HG03103 (cell line): Measurements from ENCODE around the gene PFDN4.
"Not testable (repeated sequence)": the region's sequence is repeated elsewhere in the genome, so short reads cannot be mapped to it uniquely, and the experiment has no call there.

Experiments
- ATAC-seq: cut with Tn5 transposase; IDR thresholded peaks from one replicate; pipeline ENCODE4 v1.9.1; 2021; ENCODE audit warnings: low read depth; ENCODE audit not compliant: unreplicated experiment

PFDN4 gene

GRCh38 chr20:54221996-54222890 is 14.4 kb downstream of the PFDN4 start:
- no peak for ATAC-seq

GRCh38 chr20:54223285-54223684 is 15.4 kb downstream of the PFDN4 start:
- no peak for ATAC-seq

- no peak for ATAC-seq
Measured at GRCh38 chr20:54223751-54224150, 15.9 kb downstream of the PFDN4 start.

GRCh38 chr20:54224642-54225041 is 16.8 kb downstream of the PFDN4 start:
- ATAC-seq: not testable (repeated sequence)

GRCh38 chr20:54227241-54227640 is 19.4 kb downstream of the PFDN4 start:
- ATAC-seq: peak; percentile 77

- ATAC-seq: no peak
Measured at GRCh38 chr20:54227751-54228150, 19.9 kb downstream of the PFDN4 start.

GRCh38 chr20:54228841-54229240 is 21.0 kb downstream of the PFDN4 start:
- no peak for ATAC-seq

GRCh38 chr20:54229566-54230160 is 21.8 kb downstream of the PFDN4 start:
- ATAC-seq: no peak

- ATAC-seq: no peak
Measured at GRCh38 chr20:54231036-54231435, 23.1 kb downstream of the PFDN4 start.

- no peak for ATAC-seq
Measured at GRCh38 chr20:54234991-54235390, 27.1 kb downstream of the PFDN4 start.

GRCh38 chr20:54237116-54237943 is 29.4 kb downstream of the PFDN4 start:
- ATAC-seq: no peak

- no peak for ATAC-seq
Measured at GRCh38 chr20:54244113-54244512, 36.2 kb downstream of the PFDN4 start.

- not testable (repeated sequence) for ATAC-seq
Measured at GRCh38 chr20:54248705-54249104, 40.8 kb downstream of the PFDN4 start.

- no peak for ATAC-seq
Measured at GRCh38 chr20:54250691-54251090, 42.8 kb downstream of the PFDN4 start.

- ATAC-seq: no peak
Measured at GRCh38 chr20:54251096-54251495, 43.2 kb downstream of the PFDN4 start.

- no peak for ATAC-seq
Measured at GRCh38 chr20:54254596-54254995, 46.7 kb downstream of the PFDN4 start.

GRCh38 chr20:54255157-54255556 is 47.3 kb downstream of the PFDN4 start:
- no peak for ATAC-seq

- ATAC-seq: no peak
Measured at GRCh38 chr20:54256202-54256601, 48.3 kb downstream of the PFDN4 start.

GRCh38 chr20:54257071-54257816 is 49.4 kb downstream of the PFDN4 start:
- no peak for ATAC-seq

GRCh38 chr20:54260116-54260515 is 52.2 kb downstream of the PFDN4 start:
- ATAC-seq: no peak
